AG04450 (cell line): ENCODE results near the gene SHB. TPM values are rescaled to one million over a fixed set of nuclear protein-coding genes. Genes with fewer than 3 reads are reported as not detected.

Source experiments
- CTCF ChIA-PET: fragments of 300-600, 350-600 bp; formaldehyde crosslinking; extraction: SDS; loops from one replicate; lab custom pipeline; 2022; ENCODE audit warnings: antibody characterized with exemption, inconsistent platforms; lab: Charles Lee
- POLR2A ChIA-PET: fragments of 350-600 bp; formaldehyde crosslinking; extraction: SDS; loops from one replicate; lab custom pipeline; 2021; ENCODE audit warnings: antibody characterized with exemption, inconsistent platforms; lab: Yijun Ruan, JAX
- DNase-seq: peaks from one replicate; pipeline ENCODE4 v3.0.0-alpha.2; 2011; ENCODE audit warnings: low read depth, low spot score
- H3K27ac ChIP-seq: one replicate; pipeline ENCODE4 v1.5.1; 2012; ENCODE audit warnings: low read depth, low read length, control low read depth
- H3K27me3 ChIP-seq: one replicate; pipeline ENCODE4 v1.6.0; 2012; ENCODE audit warnings: low read length; ENCODE audit not compliant: control insufficient read depth, insufficient read depth
- H3K4me3 ChIP-seq: 2 replicates; pipeline ENCODE4 v1.5.1; 2011; ENCODE audit warnings: mild to moderate bottlenecking, low read depth, low read length, control low read depth
- H3K9me3 ChIP-seq: 2 replicates; pipeline ENCODE4 v1.5.1; 2012; ENCODE audit warnings: low read length; ENCODE audit not compliant: control insufficient read depth, insufficient read depth
- CTCF ChIP-seq: IDR thresholded peaks from 2 replicates; pipeline ENCODE4 v1.5.1; 2011; ENCODE audit warnings: low read depth, low read length, control low read depth, inconsistent platforms
- polyA plus RNA-seq: library from polyadenylated mRNA; depleted of rRNA; stranded (reverse); fragments of >200 nt; gene quantifications from 2 replicates; pipeline ENCODE4 v1.2.3, GENCODE V29; 2011

SHB gene
- polyA plus RNA-seq, 1 experiment, result 16.7 TPM

GRCh38 chr9:38107405-38107804 is 38.4 kb upstream of the SHB start:
- DNase-seq, result no peak
- TF ChIP-seq CTCF, result no peak
- Histone ChIP-seq H3K9me3 (no peaks in the 10 kb centered on the region), H3K4me3 (no peak overlapping the region), H3K27ac (no peak overlapping the region), H3K27me3 (peaks cover 28% of the 10 kb centered on the region)
- POLR2A ChIA-PET, result no interaction called here
- CTCF ChIA-PET, result no interaction called here

GRCh38 chr9:38106488-38106887 is 37.5 kb upstream of the SHB start:
- no peak for TF ChIP-seq CTCF
- CTCF ChIA-PET, result interaction anchor here (1.7 kb wide), 1 partner anchor 18 kb away, joined by 7 read pairs; no protein-coding TSS in a partner anchor

GRCh38 chr9:38103340-38103739 is 34.3 kb upstream of the SHB start:
- TF ChIP-seq CTCF, result no peak

More at GRCh38 chr9:38106488-38106887, 37.5 kb upstream of the SHB start:
- POLR2A ChIA-PET, result no interaction called here
- Histone ChIP-seq H3K4me3 (no peak overlapping the region), H3K27me3 (peaks cover 28% of the 10 kb centered on the region), H3K9me3 (no peaks in the 10 kb centered on the region), H3K27ac (no peak overlapping the region)
- no peak for DNase-seq

GRCh38 chr9:38101423-38101822 is 32.4 kb upstream of the SHB start:
- POLR2A ChIA-PET, result no interaction called here
- CTCF ChIA-PET, result interaction anchor here (5.6 kb wide), 1 partner anchor 14 kb away, joined by 38 read pairs; no protein-coding TSS in a partner anchor
- no peak overlapping the region for H3K27ac ChIP-seq

More at GRCh38 chr9:38103340-38103739, 34.3 kb upstream of the SHB start:
- H3K27ac ChIP-seq, result no peak overlapping the region
- ChIA-PET POLR2A (no interaction called here), CTCF (no interaction called here)
- no peak overlapping the region for H3K4me3 ChIP-seq
- peaks cover 9% of the 10 kb centered on the region for H3K27me3 ChIP-seq
- no peak for DNase-seq
- no peaks in the 10 kb centered on the region for H3K9me3 ChIP-seq

More at GRCh38 chr9:38101423-38101822, 32.4 kb upstream of the SHB start:
- Histone ChIP-seq H3K4me3 (no peak overlapping the region), H3K9me3 (no peaks in the 10 kb centered on the region), H3K27me3 (peaks cover 4% of the 10 kb centered on the region)
- no peak for TF ChIP-seq CTCF
- no peak for DNase-seq
